Activated gamma-delta T cell treated with Interleukin-2 at 50 U/mL for 16 hours (primary cell): Measurements from ENCODE around the gene POMGNT2.
"Not testable (repeated sequence)": the region's sequence is repeated elsewhere in the genome, so short reads cannot be mapped to it uniquely, and the experiment has no call there.

ENCODE experiments used
- DNase-seq: peaks from one replicate; pipeline ENCODE4 v3.0.0-alpha.2; 2020

The POMGNT2 gene

DNA sequence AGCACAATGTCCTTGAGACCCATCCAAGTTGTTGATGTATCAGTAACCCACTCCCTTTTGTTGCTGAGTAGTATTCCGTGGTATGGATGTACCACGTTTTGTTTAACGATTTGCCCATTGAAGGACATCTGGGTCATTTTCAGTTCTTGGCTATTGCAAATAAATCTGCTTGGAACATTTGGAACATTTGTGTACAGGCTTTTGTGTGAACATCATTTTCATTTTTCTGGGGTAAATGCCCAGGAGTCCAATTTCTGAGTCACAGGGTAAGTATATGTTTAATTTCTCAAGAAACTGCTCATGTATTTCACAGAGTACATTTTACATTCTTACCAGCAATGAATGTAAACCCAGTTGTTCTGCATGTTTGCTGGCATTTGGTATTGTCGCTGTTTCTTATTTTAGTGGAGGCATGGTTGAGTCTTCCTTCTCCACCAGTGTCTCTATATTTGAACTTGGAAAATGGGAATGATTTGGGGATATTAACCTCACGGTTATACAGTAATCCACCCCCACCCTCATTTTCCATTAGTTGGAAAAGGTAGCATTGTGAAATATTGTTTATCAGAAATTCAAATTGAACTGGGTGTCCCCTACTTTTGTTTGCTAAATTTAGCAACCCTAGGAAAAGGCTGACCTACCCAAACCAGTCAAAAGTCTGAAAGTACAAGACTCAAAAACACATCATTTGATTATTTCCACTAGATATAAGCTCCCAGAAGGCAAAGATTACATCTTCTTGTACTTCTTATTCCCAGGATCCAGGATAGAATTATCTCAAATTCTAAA lies 30.8 kb downstream of the POMGNT2 start:
- no peak for DNase-seq

DNA sequence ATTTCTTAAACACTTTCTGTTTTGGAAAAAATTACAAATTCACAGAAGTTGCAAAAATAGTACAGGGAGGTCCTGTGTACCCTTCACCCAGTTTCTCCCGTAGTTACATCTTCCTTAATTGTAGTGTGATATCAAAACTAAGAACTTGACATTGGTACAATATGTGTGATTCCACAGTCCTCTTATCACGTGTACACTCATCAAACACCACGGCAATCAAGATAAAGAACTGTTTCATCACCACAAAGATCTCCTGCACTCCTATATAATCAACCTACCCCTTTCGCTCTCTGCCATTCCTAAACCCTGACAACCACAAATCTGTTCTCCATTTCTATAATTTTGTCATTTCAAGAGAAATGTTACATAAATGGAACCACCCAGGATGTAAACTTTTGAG lies 31.4 kb downstream of the POMGNT2 start:
- no peak for DNase-seq

DNA sequence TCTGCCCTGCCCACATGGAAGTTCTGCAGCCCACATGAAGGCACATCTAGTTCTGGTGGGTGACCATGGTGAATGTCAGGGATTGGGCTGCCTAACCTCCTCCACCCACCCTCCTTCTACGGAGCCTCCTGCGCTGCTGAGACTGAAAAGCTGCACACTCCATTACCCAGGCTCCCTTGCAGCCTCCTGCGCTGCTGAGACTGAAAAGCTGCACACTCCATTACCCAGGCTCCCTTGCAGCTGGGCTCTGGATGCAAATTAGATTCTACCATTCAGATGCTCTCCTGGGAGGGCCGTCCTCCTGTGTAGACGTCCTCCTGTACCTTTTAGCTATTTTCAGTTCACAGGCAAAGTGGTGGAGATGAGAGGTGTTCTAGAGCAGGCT lies 32.1 kb downstream of the POMGNT2 start:
- no peak for DNase-seq

DNA sequence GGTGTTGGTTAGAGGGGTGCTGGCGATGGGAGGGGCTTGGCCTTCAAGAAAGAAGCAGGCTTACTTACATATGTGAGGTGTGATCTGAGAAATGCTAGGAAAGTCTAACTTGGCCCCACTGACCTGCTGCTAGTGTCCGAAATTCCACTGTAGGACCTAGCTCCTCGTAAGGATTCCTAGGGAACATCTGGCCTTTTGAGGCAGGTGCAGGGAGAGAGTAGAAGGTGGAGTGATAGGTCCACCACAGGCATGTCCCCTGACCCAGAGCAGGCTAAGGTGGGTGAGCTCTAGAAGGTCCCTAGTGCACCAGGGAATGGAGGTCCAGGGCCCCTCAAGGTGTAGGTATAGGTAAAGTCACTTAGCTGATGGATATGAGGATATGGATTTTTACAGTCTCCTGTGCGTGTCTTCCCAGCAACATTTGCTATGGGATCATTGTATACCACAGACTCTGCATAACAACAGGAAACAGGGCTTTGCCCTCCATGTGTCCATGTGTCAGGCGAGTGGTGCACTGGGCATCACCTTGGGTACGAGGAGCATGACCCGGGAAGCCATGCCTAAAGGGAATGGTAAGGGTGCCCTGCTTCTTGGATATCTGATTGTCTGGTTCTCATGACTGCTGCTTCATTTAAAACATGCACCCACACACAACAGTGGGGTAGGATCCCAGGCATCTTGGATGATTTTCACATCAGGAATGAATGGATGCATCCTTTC lies 32.6 kb downstream of the POMGNT2 start:
- no peak for DNase-seq

DNA sequence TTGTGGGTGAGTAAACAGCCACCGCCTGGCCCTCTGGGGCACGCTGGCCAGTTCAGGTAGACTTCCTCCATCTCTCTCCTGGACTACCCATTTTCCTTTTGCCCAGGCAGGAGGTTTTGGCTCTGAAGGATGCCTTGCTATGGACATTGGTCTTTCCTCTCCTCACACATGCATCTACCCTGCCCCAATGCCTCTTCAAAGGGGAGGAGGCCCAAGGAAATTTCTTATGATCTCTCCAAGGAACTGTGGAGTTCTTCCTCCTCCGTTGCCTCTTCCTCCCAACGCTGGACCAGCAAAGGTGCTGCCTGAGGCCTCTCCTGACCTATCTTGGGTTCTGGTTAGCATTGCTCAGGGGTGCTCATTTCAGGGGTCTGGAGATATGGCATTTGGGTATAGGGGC lies 33.5 kb downstream of the POMGNT2 start:
- no peak for DNase-seq

DNA sequence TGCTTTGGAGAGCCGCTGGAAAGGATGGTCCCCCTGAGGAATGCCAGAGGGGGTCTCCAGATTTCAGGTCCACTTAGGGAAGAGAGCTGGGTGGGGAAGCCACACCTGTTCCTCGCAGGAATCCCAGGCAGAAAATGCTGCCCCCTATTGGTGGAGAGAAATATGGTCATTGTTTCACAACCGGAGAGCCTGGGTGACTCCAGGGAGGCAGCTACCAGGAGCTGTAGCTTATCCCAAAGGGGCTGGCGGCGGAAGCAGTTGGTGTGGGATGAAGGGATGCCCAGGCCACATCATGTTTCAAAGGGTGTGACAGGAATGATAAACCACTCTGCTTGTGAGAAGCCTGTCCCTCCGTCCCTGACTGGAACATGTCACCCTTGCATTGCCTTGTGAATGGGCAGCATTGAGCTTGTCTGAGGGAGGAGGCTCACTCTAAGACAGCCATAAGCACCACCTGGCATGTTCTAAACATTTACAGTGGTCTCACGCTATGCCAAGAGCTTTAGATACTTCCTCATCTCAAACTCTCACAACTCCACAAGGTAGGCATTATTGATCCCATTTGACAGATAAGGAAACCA lies 34.5 kb downstream of the POMGNT2 start:
- peak; percentile 14 for DNase-seq

DNA sequence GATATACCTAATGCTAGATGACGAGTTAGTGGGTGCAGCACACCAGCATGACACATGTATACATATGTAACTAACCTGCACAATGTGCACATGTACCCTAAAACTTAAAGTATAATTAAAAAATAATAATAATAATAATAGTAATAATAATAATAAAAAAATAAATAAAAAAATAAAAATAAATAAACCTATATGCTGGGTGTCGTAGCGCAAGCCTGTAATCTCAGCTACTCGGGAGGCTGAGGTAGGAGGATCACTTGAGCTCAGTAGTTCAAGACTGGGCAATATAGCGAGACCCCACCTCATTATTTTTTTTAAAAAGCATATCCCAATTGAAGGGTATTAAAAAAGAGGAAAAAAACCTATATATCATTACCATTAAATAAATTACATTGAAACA lies 35.2 kb downstream of the POMGNT2 start:
- not testable (repeated sequence) for DNase-seq

DNA sequence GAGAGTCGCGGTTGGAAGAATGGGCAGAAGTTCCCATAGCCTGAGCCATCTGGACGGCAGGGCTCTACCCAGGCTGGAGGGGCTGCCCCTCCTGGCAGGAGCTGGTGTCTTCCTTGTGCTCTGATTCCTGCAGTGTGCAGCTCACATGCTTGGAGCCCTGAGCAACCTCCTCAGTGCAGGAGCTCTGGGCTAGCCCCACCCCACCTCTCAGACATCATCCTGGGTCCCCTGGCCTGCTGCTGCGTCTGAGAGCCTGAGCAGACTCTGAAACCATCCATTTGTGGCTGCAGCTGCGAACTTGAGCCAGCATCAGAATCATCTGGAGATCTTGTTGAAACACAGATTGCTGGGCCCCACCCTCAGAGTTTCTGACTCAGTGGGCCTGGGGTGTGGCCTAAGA lies 42.8 kb downstream of the POMGNT2 start:
- no peak for DNase-seq

DNA sequence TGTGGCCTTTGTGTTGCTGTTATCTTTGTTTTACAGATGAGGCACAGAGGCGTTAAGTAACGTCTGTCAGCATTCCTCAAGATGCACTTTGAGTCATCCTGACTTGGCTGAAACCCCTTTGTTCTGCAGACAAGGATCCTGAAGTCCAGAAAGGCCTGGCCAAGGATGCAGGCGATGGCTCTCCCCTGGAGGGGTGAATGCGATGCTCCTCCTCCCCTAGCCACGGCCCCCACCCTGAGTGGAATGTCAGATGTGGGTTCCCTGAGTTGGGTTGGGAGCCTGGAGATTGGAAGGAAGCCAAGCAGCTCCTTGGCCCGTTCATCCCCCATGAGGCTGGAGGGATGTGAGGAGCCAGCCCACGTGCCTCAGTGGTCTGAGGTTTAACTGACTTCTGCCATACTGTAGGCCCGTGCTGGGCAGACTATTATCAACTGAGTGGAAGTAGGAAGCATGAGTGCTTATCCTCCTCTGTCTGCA lies 43.3 kb downstream of the POMGNT2 start:
- DNase-seq: no peak

DNA sequence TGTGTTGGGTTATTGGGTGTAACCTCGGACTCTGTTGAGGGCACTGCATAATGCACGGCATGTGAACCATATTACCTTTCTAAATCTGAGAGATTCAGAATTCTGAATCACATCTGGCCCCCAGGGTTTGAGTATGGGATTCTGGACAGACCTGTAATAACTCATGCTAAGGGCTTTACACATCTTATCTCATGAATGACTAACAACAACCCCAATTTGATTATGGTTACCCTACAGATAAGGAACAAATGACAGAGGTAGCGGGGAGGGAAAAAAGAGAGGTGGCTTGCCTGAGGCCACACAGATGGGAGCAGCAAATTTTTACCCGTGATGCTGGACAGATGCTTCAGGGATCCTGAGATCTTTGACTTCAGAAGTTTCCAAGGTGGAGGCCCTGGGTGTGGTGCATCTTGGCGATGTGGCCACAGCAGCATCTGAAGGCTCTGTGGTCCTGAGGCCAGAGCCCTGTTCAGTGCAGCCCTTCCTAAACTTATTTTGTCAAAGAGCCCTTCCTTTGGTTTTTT lies 43.8 kb downstream of the POMGNT2 start:
- DNase-seq: no peak

DNA sequence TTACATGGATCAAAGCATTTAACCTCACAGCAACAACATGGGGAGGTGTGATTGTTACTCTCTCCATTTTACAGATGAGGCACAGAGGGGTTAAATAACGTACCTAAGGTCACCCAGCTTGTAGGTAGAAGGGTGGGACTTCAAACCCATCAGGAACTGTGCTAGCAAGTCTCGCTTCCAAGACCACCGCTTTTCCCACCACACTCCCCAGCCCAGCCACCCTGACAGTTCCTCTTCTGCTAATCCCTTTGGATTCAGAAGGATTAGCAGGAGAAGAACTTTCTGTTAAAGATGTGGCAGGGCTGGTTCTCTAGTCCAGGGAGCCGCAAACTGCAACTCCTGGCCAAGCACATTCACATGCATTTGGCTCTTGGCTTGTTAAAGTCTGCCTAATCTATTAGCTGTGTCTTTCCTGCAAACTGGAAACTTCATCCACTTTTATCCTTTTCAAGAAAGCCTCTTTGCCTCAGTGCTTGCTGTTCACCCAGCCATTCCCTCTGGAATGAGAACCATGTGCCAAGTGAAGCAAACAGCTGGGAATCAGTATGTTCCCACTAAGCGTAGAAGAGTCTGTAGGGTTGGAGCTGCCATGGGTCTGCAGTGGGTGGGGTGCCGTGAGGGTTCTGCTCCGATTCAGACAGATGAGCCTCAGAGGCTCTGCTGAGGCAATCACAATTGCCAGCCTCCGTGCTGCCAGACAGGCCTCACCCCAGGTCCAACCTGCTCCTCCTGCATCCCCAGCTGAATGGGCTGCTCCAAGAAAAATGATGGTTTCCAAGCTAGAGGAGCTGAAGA lies 44.6 kb downstream of the POMGNT2 start:
- DNase-seq: no peak

DNA sequence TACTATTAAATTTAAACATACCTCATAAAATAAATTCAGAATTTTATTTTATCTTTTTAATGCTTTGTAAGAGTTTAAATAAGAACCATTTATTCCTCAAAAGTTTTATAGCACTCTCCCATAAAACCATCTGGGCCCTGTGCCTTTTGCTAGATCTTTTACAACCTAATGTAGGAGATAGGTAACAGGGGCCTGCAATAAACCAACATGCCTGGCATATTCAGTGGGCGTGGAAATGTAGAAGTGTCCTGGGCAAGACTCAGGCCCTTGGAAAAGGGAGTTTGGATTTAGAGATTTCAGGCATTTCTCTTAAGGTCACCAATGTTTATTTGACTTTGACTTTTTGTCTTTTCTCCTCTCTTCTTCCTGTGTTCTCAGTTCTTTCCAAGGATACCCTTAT lies 46.4 kb downstream of the POMGNT2 start:
- DNase-seq: no peak

DNA sequence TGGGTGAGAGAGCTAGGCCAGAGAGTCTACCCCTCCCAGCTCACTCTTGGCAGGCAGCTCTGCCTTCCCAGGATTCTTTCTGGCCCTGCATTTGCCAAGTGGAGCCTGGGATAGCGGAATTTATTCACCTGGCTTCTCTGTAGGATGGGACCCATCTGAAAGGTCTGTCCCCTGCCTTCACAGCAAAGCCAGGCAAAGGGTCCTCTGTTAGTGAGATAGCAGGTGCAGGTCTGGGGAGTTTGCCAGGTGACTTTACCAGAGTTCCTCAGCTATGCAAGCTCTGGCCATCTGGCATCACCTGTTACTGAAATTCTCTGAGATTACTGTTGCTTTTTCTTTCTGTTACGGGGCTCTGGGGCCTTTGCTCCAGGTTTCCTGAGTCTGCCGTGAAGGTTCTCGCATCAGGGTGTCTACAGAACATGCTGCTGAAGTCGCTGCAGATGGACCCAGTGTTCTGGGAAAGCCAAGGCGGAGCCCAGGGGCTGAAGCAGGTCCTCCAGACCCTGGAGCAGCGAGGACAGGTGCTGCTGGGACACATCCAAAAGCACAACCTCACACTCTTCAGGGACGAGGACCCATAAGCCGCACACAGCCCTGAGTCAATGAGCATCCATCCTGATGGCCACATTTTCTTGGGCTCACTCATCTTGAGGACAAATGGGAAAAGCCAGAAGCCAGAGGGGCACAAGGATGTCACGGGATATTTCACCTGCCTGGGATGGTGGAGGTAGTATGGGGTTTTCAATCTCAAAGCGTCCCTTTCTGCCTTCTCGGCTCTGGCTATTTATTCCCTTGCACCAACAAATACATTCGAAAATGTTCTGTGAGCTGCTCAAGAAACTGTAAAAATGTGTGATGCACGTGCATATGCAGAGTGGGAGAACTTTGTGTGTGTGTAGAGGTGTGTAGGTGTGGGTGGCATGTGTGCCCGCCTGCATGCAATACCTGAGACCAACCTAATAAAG lies 49.8 kb downstream of the POMGNT2 start:
- no peak for DNase-seq

DNA sequence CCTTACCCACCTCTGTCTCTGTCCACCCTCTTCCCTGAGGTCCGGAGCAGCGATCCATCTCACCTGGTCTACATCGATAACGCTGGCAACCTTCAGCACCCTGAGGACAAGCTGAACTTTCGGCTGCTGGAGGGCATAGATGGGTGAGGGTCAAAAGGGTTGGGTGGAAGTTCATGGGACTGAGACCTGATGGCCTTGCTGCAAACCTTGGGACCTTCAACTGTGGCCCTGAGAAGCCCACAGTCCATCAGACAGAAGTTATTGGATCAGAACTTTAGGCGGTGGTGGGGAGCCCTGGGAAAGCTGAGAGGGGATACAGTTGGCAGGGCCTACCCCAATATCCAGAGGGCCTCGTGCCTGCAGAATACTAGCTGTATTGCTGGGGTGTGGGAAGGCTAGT lies 50.5 kb downstream of the POMGNT2 start:
- no peak for DNase-seq

DNA sequence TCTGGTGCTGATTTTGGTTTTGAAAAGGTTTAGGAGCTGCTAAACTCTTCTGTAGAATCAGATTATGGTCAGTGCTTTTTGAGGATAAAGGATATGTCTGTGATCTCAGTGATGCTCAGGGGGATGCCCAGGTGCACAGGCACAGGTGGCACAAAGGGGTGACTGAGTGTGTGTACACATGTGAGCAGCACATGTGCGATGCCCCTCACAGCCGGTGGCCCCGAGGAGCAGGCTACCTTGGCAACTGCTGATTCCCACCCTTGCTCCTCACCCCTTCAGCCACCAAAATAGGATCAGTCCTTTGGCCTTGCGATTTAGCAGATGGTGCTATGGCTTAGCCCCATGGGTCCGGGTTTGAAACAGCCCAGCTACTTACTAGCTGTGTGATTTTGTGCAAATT lies 51.1 kb downstream of the POMGNT2 start:
- DNase-seq: no peak

DNA sequence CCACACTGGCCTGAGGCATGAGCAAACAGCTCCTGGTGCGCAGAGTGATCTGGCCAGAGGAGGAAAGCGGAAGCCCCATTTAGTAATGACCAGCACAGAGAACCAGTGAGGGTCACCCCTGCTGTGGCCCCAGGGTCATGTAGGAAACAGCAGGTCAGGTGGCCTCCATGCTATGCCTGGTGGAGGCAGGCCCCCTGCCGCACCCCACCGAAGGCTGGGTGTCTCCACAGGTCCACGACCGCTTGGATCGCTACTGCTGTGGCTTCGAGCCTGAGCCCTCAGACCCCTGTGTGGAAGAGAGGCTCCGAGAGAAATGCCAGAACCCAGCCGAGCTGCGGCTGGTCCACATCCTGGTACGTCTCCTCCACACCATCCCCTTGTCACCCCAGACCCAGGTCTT lies 52.6 kb downstream of the POMGNT2 start:
- no peak for DNase-seq

DNA sequence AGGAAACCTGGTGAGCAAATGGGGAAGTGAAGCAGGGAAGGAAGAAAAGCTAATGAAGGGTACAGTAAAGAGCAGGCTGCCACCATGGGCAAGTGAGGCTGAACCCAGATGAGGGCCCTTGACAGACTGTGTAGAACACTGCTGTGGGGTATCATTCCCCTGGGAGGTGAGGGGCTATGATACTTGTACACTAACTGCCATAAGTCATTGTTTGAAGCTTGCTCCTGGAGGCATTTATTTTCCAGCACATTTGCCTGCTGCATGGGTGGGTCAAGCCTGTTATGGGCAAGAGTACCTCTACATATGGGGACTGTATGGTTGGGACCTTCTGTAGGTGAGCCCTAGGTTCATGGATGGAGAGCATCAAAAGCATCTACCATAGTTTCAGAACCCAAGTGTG lies 57.4 kb downstream of the POMGNT2 start:
- DNase-seq: no peak

DNA sequence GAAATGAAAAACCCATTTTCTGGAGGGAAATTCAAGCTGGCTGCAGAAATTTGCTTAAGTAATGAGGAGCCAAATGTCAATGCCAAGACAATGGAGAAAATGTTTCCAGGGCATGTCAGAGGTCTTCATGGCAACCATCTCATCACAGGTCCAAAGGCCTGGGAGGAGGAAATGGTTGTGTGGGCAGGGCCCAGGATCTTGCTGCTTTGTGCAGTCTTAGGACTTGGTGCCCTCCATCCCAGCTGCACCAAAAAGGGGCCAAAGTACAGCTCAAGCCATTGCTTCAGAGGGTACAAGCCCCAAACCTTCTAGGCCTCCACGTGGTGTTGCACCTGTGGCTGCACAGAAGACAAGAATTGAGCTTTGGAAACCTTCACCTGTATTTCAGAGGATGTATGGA lies 59.3 kb downstream of the POMGNT2 start:
- no peak for DNase-seq

DNA sequence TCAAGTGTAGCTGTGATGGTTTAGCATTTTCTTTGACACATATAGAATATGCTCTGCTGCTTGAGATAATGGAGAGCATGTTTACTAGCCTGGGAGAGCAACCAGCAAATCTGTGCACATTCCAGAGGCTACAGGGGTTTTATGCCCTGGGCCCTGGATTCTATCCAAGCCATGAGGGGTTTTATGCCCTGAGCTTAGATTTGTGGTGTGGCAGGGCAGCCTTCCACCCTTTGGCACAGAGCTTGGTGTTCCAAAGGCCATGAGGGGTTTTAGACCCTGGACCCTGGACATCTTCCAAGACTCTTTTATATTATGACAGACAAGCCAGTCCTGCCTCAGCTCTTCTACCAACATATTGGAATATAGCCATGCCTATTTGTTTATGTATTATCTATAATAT lies 60.8 kb downstream of the POMGNT2 start:
- not testable (repeated sequence) for DNase-seq

DNA sequence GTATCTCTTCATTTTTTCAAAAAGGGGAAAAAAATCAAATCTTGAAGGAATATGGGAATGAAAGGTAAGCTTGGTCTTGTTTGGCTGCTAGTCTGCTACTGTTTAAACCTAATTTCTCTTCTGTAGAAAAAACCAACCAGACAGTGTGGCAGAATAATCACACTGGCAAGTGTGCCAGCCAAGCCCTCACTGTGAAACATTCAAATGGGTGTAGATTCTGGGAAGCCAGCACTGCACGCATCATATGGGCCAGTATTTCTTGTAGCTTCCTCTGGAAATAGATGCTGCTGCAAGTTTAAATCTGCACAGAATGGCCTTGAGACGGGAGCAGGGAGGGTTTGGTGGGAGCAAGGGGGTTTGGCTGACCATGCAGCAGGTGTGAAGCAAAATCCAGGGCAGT lies 62.1 kb downstream of the POMGNT2 start:
- DNase-seq: no peak

DNA sequence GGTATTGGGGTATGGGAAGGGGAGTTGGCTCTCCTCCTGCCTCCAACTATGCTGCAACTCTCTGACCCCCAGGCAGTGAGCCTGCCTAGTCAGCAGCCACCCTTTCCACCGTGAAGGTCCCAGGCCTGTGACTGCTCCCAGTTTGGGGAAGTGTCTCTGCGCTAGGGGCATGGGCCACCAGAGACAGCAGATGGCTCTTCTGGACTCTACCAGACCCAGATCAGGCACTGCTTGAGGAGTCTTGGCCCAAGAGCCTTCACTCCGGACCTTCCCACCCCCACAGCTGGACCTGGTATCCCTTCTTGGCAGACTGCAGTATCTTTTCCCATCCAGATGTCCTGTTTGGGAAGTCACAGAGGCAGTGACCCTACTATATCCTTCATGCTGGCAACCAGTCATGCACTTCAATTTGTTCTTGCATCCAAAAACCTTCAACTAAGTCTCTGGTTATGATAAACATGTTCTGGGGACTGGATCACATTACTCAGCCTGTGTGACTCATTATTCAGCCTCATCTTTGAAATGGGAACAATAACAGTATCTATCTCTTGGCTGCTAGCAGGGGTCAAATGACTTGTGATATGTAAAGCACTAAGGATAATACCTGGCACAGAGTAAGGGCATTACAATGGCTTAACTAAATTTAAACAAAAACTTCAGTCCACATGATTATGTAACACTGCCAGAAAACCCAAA lies 62.7 kb downstream of the POMGNT2 start:
- DNase-seq: no peak
